GM12892 (cell line): ENCODE data around the gene CENPW.

Source experiments
- POLR2AphosphoS5 ChIP-seq: IDR thresholded peaks from 2 replicates; pipeline ENCODE4 v1.6.1; 2011; ENCODE audit warnings: low read depth, low read length, control low read depth
- TAF1 ChIP-seq: IDR thresholded peaks from 2 replicates; pipeline ENCODE4 v1.6.1; 2011; ENCODE audit warnings: low read depth, mild to moderate bottlenecking, control low read depth, low read length, borderline replicate concordance

- TF ChIP-seq TAF1, result no peak
- no peak for TF ChIP-seq POLR2AphosphoS5
Observed at GRCh38 chr6:126373344-126373743, 33.4 kb downstream of the CENPW start.
